WTC11 (cell line): Measurements from ENCODE around the gene CCK.

Source experiments
- AFF4 ChIP-seq: sonication (generic); formaldehyde crosslinking; IDR thresholded peaks from 2 replicates; pipeline ENCODE4 v1.8.1; 2023; ENCODE audit warnings: mild to moderate bottlenecking, missing genetic modification reagents, borderline replicate concordance
- ATF3 ChIP-seq: sonication (generic); formaldehyde crosslinking; conservative IDR thresholded peaks from 2 replicates; pipeline ENCODE4 v1.8.1; 2022; ENCODE audit warnings: mild to moderate bottlenecking, missing genetic modification reagents
- CREB1 ChIP-seq: sonication (generic); formaldehyde crosslinking; IDR thresholded peaks from 2 replicates; pipeline ENCODE4 v1.8.0; 2023; ENCODE audit warnings: mild to moderate bottlenecking, missing genetic modification reagents
- CTCF ChIP-seq: fragments of 200-600 bp; IDR thresholded peaks from 2 replicates; pipeline ENCODE4 v1.8.0; 2022; ENCODE audit warnings: antibody characterized with exemption
- ELF4 ChIP-seq: sonication (generic); formaldehyde crosslinking; IDR thresholded peaks from 2 replicates; pipeline ENCODE4 v1.8.1; 2022; ENCODE audit warnings: low read depth, mild to moderate bottlenecking, moderate library complexity, missing genetic modification reagents
- ESRRA ChIP-seq: sonication (generic); formaldehyde crosslinking; IDR thresholded peaks from 2 replicates; pipeline ENCODE4 v1.8.1; 2022; ENCODE audit warnings: mild to moderate bottlenecking, missing genetic modification reagents, borderline replicate concordance
- IRF1 ChIP-seq: sonication (generic); formaldehyde crosslinking; IDR thresholded peaks from 2 replicates; pipeline ENCODE4 v1.8.0; 2023; ENCODE audit warnings: missing genetic modification reagents
- KAT7 ChIP-seq: sonication (generic); formaldehyde crosslinking; IDR thresholded peaks from 2 replicates; pipeline ENCODE4 v1.8.1; 2023; ENCODE audit warnings: missing genetic modification reagents, mild to moderate bottlenecking, borderline replicate concordance
- PRDM15 ChIP-seq: sonication (generic); formaldehyde crosslinking; IDR thresholded peaks from 2 replicates; pipeline ENCODE4 v1.8.0; 2022; ENCODE audit warnings: missing genetic modification reagents
- PRRX2 ChIP-seq: fragments of 250-450 bp; sonication (Bioruptor Pico); IDR thresholded peaks from 2 replicates; pipeline ENCODE4 v1.8.0; 2021; ENCODE audit warnings: mild to moderate bottlenecking
- SP1 ChIP-seq: sonication (generic); formaldehyde crosslinking; conservative IDR thresholded peaks from 2 replicates; pipeline ENCODE4 v1.8.1; 2022; ENCODE audit warnings: missing genetic modification reagents
- ZNF396 ChIP-seq: fragments of 250-450 bp; sonication (Bioruptor Pico); IDR thresholded peaks from 2 replicates; pipeline ENCODE4 v1.8.0; 2021; ENCODE audit warnings: mild to moderate bottlenecking, moderate library complexity, borderline replicate concordance
- ZNF423 ChIP-seq: fragments of 250-450 bp; sonication (Bioruptor Pico); IDR thresholded peaks from 2 replicates; pipeline ENCODE4 v2.1.2; 2022; ENCODE audit warnings: mild to moderate bottlenecking, moderate library complexity
- ZNF512 ChIP-seq: sonication (generic); formaldehyde crosslinking; IDR thresholded peaks from 2 replicates; pipeline ENCODE4 v1.8.1; 2022; ENCODE audit warnings: missing genetic modification reagents, borderline replicate concordance

GRCh38 chr3:42274266-42274665 lies 8.3 kb upstream of the CCK start:
- no peak for TF ChIP-seq ZNF423 (CRISPR knock-in tag)
- TF ChIP-seq PRDM15 (CRISPR knock-in tag): no peak
- no peak for TF ChIP-seq IRF1 (CRISPR knock-in tag)
- TF ChIP-seq CREB1 (CRISPR knock-in tag): no peak
- no peak for TF ChIP-seq KAT7
- TF ChIP-seq CTCF: no peak
- TF ChIP-seq SP1: no peak
- TF ChIP-seq ZNF512 (CRISPR knock-in tag): no peak
- TF ChIP-seq ZNF396: no peak
- TF ChIP-seq ATF3 (CRISPR knock-in tag): no peak
- no peak for TF ChIP-seq ESRRA (CRISPR knock-in tag)
- TF ChIP-seq ELF4 (CRISPR knock-in tag): no peak
- no peak for TF ChIP-seq AFF4 (CRISPR knock-in tag)
- no peak for TF ChIP-seq PRRX2 (CRISPR knock-in tag)
